ENCODE data around the gene IRF2BP2. TPM values are rescaled to one million over a fixed set of nuclear protein-coding genes. Genes with fewer than 3 reads are reported as not detected.

IRF2BP2 gene
- total and polyA plus RNA-seq, 5 donors, result 69.3 to 123 (median 107) TPM

- Histone ChIP-seq H3K9me3 (ENCODE audit: control insufficient read depth, low read length) (no peaks in the 10 kb centered on the region), H3K4me1 (ENCODE audit: control insufficient read depth, insufficient read depth, low read length) (no peaks in the 10 kb centered on the region), H3K27ac (ENCODE audit: low read length) (peak overlapping the region; percentile 99), H3K27me3 (ENCODE audit: control insufficient read depth, insufficient read depth) (no peaks in the 10 kb centered on the region), H3K4me3 (ENCODE audit: low read length) (peak overlapping the region; percentile 71)
- intact Hi-C loops (cut with DNase I), result loop anchor here in 3 of 4 donors (2.0 to 5.0 kb wide), 6 partner anchors 69 to 471 kb away; no protein-coding TSS in a partner anchor
- DNase-seq (peak; percentile 34 to 77 (median 67)), ATAC-seq (no peak)
- under 1% methylated on average over 9 of the region's 9 CpGs for WGBS
Measured at GRCh38 chr1:234605983-234606783, 3.8 kb downstream of the IRF2BP2 start.

GRCh38 chr1:234605399-234605982, 4.5 kb downstream of the IRF2BP2 start:
- Histone ChIP-seq H3K27ac (ENCODE audit: low read length) (peak overlapping the region; percentile 97), H3K9me3 (ENCODE audit: control insufficient read depth, low read length) (no peaks in the 10 kb centered on the region), H3K4me1 (ENCODE audit: control insufficient read depth, insufficient read depth, low read length) (no peaks in the 10 kb centered on the region), H3K4me3 (ENCODE audit: low read length) (peak overlapping the region; percentile 71), H3K27me3 (ENCODE audit: control insufficient read depth, insufficient read depth) (no peaks in the 10 kb centered on the region)
- under 1% methylated on average over 3 of the region's 3 CpGs for WGBS
- DNase-seq (no peak), ATAC-seq (no peak)
- intact Hi-C loops (cut with DNase I), result loop anchor here in 3 of 4 donors (2.0 to 5.0 kb wide), 6 partner anchors 68 to 472 kb away; no protein-coding TSS in a partner anchor

- ATAC-seq (no peak), DNase-seq (no peak)
- H3K9me3 ChIP-seq (ENCODE audit: control insufficient read depth, low read length), result no peaks in the 10 kb centered on the region
- H3K4me3 ChIP-seq (ENCODE audit: low read length), result peak overlapping the region; percentile 71
- intact Hi-C loops (cut with DNase I), result loop anchor here in 3 of 4 donors (2.0 to 5.0 kb wide), 7 partner anchors 67 to 473 kb away; no protein-coding TSS in a partner anchor
- under 1% methylated on average over 6 of the region's 6 CpGs for WGBS
- no peaks in the 10 kb centered on the region for H3K4me1 ChIP-seq (ENCODE audit: control insufficient read depth, insufficient read depth, low read length)
- no peaks in the 10 kb centered on the region for H3K27me3 ChIP-seq (ENCODE audit: control insufficient read depth, insufficient read depth)
- peak overlapping the region; percentile 93 for H3K27ac ChIP-seq (ENCODE audit: low read length)
Measured at GRCh38 chr1:234604495-234605398, 5.2 kb downstream of the IRF2BP2 start.

GRCh38 chr1:234603221-234604204, 6.5 kb downstream of the IRF2BP2 start:
- WGBS, result 3% methylated on average over 6 of the region's 6 CpGs
- peak overlapping the region; percentile 92 for H3K27ac ChIP-seq (ENCODE audit: low read length)

GRCh38 chr1:234602334-234603220, 7.4 kb downstream of the IRF2BP2 start:
- intact Hi-C loops (cut with DNase I), result loop anchor here in 1 of 4 donors (5.0 kb wide), 1 partner anchor 380 kb away; no protein-coding TSS in a partner anchor
- no peaks in the 10 kb centered on the region for H3K4me1 ChIP-seq (ENCODE audit: control insufficient read depth, insufficient read depth, low read length)
- 27% methylated on average over 7 of the region's 7 CpGs for WGBS
- peak overlapping the region; percentile 71 for H3K4me3 ChIP-seq (ENCODE audit: low read length)
- peak; percentile 17 to 46 for ATAC-seq
- no peaks in the 10 kb centered on the region for H3K27me3 ChIP-seq (ENCODE audit: control insufficient read depth, insufficient read depth)
- no peak for DNase-seq
- no peaks in the 10 kb centered on the region for H3K9me3 ChIP-seq (ENCODE audit: control insufficient read depth, low read length)
- peak overlapping the region; percentile 88 for H3K27ac ChIP-seq (ENCODE audit: low read length)

More at GRCh38 chr1:234603221-234604204, 6.5 kb downstream of the IRF2BP2 start:
- no peak for ATAC-seq
- peak overlapping the region; percentile 71 for H3K4me3 ChIP-seq (ENCODE audit: low read length)
- no peak for DNase-seq
- intact Hi-C loops (cut with DNase I), result loop anchor here in 2 of 4 donors (2.0 to 5.0 kb wide), 2 partner anchors 105 to 379 kb away; no protein-coding TSS in a partner anchor
- no peaks in the 10 kb centered on the region for H3K4me1 ChIP-seq (ENCODE audit: control insufficient read depth, insufficient read depth, low read length)
- no peaks in the 10 kb centered on the region for H3K9me3 ChIP-seq (ENCODE audit: control insufficient read depth, low read length)
- H3K27me3 ChIP-seq (ENCODE audit: control insufficient read depth, insufficient read depth), result no peaks in the 10 kb centered on the region

- Histone ChIP-seq H3K27ac (ENCODE audit: low read length) (peak overlapping the region; percentile 87), H3K4me3 (ENCODE audit: low read length) (no peak overlapping the region), H3K4me1 (ENCODE audit: control insufficient read depth, insufficient read depth, low read length) (no peaks in the 10 kb centered on the region), H3K27me3 (ENCODE audit: control insufficient read depth, insufficient read depth) (no peaks in the 10 kb centered on the region), H3K9me3 (ENCODE audit: control insufficient read depth, low read length) (no peaks in the 10 kb centered on the region)
- ATAC-seq (no peak), DNase-seq (no peak)
- WGBS, result 9% methylated on average over 10 of the region's 10 CpGs
- intact Hi-C loops (cut with DNase I), result loop anchor here in 1 of 4 donors (2.0 to 5.0 kb wide), 2 partner anchors 381 to 481 kb away; no protein-coding TSS in a partner anchor
Measured at GRCh38 chr1:234601301-234602017, 8.5 kb downstream of the IRF2BP2 start.

GRCh38 chr1:234600418-234601281, 9.3 kb downstream of the IRF2BP2 start:
- WGBS, result 3% methylated on average over 11 of the region's 11 CpGs
- no peaks in the 10 kb centered on the region for H3K4me1 ChIP-seq (ENCODE audit: control insufficient read depth, insufficient read depth, low read length)
- ATAC-seq (peak in 1 of 2 donors; percentile 34), DNase-seq (peak; percentile 53 to 91 (median 84))
- no peaks in the 10 kb centered on the region for H3K27me3 ChIP-seq (ENCODE audit: control insufficient read depth, insufficient read depth)
- H3K27ac ChIP-seq (ENCODE audit: low read length), result peak overlapping the region; percentile 95
- no peaks in the 10 kb centered on the region for H3K9me3 ChIP-seq (ENCODE audit: control insufficient read depth, low read length)
- peak overlapping the region; percentile 37 for H3K4me3 ChIP-seq (ENCODE audit: low read length)
- intact Hi-C loops (cut with DNase I), result loop anchor here in 1 of 4 donors (2.0 to 5.0 kb wide), 2 partner anchors 382 to 482 kb away; no protein-coding TSS in a partner anchor
